ENCODE measurements around the gene CES4A. TPM values are rescaled to one million over a fixed set of nuclear protein-coding genes. Genes with fewer than 3 reads are reported as not detected.

The CES4A gene
- total and polyA plus RNA-seq, 2 of the 13 experiments (the other 11 are each of a cell fraction or from before 2014, with no cell fraction given) = 0.09 to 0.17 TPM

DNA sequence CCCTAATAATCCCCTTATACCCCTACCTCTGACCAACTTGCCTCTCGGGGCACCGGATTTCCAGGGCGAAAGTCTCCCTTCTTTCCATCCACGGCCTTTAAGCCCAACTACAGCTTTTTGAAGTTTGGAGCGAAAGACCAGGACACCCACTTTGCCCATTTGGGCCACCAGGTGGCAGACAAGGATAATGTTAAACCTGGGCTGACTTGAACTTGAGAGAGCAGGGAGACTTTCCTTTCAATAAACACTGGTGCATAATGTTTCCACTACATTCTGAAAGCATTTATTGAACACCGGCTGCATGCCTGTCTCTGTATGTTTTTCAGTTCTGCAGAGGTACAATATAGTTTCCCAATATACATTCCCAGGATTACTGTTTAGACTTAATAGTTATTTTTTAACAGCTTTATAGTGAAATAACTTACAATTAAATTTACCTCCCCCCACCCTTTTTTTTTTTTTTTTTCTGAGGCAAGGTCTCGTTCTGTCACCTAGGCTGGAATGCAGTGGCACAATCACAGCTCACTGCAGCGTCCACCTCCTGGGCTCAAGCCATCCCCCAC lies 34.2 kb upstream of the CES4A start (continued):
- TF ChIP-seq, protein P1, sequence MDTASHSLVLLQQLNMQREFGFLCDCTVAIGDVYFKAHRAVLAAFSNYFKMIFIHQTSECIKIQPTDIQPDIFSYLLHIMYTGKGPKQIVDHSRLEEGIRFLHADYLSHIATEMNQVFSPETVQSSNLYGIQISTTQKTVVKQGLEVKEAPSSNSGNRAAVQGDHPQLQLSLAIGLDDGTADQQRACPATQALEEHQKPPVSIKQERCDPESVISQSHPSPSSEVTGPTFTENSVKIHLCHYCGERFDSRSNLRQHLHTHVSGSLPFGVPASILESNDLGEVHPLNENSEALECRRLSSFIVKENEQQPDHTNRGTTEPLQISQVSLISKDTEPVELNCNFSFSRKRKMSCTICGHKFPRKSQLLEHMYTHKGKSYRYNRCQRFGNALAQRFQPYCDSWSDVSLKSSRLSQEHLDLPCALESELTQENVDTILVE (CRISPR knock-in tag; IDR thresholded peaks at IDR 0.05) = peak; percentile 66; the same call in 1 of the 2 replicates
- TF ChIP-seq PITX1 (CRISPR knock-in tag; IDR thresholded peaks at IDR 0.05) = no peak
- no peak for TF ChIP-seq REXO4 (CRISPR knock-in tag; IDR thresholded peaks at IDR 0.05; ENCODE audit: borderline replicate concordance)
- TF ChIP-seq BRCA1 (CRISPR knock-in tag; IDR thresholded peaks at IDR 0.05) = no peak
- no peak for TF ChIP-seq ZNF737 (CRISPR knock-in tag; IDR thresholded peaks at IDR 0.05; ENCODE audit: borderline replicate concordance)
- TF ChIP-seq, protein P2, sequence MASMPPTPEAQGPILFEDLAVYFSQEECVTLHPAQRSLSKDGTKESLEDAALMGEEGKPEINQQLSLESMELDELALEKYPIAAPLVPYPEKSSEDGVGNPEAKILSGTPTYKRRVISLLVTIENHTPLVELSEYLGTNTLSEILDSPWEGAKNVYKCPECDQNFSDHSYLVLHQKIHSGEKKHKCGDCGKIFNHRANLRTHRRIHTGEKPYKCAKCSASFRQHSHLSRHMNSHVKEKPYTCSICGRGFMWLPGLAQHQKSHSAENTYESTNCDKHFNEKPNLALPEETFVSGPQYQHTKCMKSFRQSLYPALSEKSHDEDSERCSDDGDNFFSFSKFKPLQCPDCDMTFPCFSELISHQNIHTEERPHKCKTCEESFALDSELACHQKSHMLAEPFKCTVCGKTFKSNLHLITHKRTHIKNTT (CRISPR knock-in tag; IDR thresholded peaks at IDR 0.05) = no peak
- TF ChIP-seq NFRKB (IDR thresholded peaks at IDR 0.05) = no peak
- no peak for TF ChIP-seq RBAK (CRISPR knock-in tag; IDR thresholded peaks at IDR 0.05)
- no peak for TF ChIP-seq ZNF780A (CRISPR knock-in tag; IDR thresholded peaks at IDR 0.05)
- TF ChIP-seq, protein P3, sequence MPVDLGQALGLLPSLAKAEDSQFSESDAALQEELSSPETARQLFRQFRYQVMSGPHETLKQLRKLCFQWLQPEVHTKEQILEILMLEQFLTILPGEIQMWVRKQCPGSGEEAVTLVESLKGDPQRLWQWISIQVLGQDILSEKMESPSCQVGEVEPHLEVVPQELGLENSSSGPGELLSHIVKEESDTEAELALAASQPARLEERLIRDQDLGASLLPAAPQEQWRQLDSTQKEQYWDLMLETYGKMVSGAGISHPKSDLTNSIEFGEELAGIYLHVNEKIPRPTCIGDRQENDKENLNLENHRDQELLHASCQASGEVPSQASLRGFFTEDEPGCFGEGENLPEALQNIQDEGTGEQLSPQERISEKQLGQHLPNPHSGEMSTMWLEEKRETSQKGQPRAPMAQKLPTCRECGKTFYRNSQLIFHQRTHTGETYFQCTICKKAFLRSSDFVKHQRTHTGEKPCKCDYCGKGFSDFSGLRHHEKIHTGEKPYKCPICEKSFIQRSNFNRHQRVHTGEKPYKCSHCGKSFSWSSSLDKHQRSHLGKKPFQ (CRISPR knock-in tag; IDR thresholded peaks at IDR 0.05; ENCODE audit: insufficient replicate concordance) = no peak
- no peak for TF ChIP-seq ZNF782 (CRISPR knock-in tag; IDR thresholded peaks at IDR 0.05; ENCODE audit: borderline replicate concordance)
- TF ChIP-seq MYC (CRISPR knock-in tag; IDR thresholded peaks at IDR 0.05; ENCODE audit: borderline replicate concordance) = no peak
- TF ChIP-seq HNRNPL (IDR thresholded peaks at IDR 0.05; ENCODE audit: low read depth, low read length) = no peak
- TF ChIP-seq POGZ (CRISPR knock-in tag; IDR thresholded peaks at IDR 0.05) = no peak
- no peak for TF ChIP-seq ETV6 (CRISPR knock-in tag; conservative IDR thresholded peaks at IDR 0.05)
- no peak for TF ChIP-seq ZBTB8A (CRISPR knock-in tag; IDR thresholded peaks at IDR 0.05; ENCODE audit: borderline replicate concordance, low read depth)
- TF ChIP-seq, protein P4, sequence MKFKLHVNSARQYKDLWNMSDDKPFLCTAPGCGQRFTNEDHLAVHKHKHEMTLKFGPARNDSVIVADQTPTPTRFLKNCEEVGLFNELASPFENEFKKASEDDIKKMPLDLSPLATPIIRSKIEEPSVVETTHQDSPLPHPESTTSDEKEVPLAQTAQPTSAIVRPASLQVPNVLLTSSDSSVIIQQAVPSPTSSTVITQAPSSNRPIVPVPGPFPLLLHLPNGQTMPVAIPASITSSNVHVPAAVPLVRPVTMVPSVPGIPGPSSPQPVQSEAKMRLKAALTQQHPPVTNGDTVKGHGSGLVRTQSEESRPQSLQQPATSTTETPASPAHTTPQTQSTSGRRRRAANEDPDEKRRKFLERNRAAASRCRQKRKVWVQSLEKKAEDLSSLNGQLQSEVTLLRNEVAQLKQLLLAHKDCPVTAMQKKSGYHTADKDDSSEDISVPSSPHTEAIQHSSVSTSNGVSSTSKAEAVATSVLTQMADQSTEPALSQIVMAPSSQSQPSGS (CRISPR knock-in tag; IDR thresholded peaks at IDR 0.05) = no peak
- 0 out of 2 replicates have a peak, but pooled peaks have one; percentile 29 for TF ChIP-seq RFX3 (CRISPR knock-in tag; IDR thresholded peaks at IDR 0.05)
- TF ChIP-seq, protein P5, sequence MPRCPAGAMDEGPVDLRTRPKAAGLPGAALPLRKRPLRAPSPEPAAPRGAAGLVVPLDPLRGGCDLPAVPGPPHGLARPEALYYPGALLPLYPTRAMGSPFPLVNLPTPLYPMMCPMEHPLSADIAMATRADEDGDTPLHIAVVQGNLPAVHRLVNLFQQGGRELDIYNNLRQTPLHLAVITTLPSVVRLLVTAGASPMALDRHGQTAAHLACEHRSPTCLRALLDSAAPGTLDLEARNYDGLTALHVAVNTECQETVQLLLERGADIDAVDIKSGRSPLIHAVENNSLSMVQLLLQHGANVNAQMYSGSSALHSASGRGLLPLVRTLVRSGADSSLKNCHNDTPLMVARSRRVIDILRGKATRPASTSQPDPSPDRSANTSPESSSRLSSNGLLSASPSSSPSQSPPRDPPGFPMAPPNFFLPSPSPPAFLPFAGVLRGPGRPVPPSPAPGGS (CRISPR knock-in tag; IDR thresholded peaks at IDR 0.05) = no peak
